Measurements from ENCODE around the gene SZT2.
A peak's percentile ranks its signal among the peaks of the same experiment; 100 is the strongest.
"Not testable (repeated sequence)": the region's sequence is repeated elsewhere in the genome, so short reads cannot be mapped to it uniquely, and the experiment has no call there.

SZT2 gene

GRCh38 chr1:43458379-43458778 is 68.7 kb downstream of the SZT2 start:
- not testable (repeated sequence) for DNase-seq

GRCh38 chr1:43460988-43461693 is 71.4 kb downstream of the SZT2 start:
- peak; percentile 58 to 68 (median 65) for DNase-seq

GRCh38 chr1:43463479-43463878 is 73.8 kb downstream of the SZT2 start:
- DNase-seq: no peak

- DNase-seq: no peak
These were observed 75.2 kb downstream of the SZT2 start for GRCh38 chr1:43464681-43465504.

GRCh38 chr1:43465505-43466067 is 75.9 kb downstream of the SZT2 start:
- DNase-seq: no peak

- peak; percentile 21 to 46 (median 24) for DNase-seq
These were observed 76.7 kb downstream of the SZT2 start for GRCh38 chr1:43466403-43466802.

- DNase-seq: no peak
These were observed 78.7 kb downstream of the SZT2 start for GRCh38 chr1:43468414-43468813.

GRCh38 chr1:43469932-43470331 is 80.2 kb downstream of the SZT2 start:
- peak in 1 of 3 donors; percentile 39 for DNase-seq

GRCh38 chr1:43472087-43472462 is 82.4 kb downstream of the SZT2 start:
- no peak for DNase-seq

- DNase-seq: peak; percentile 28 to 35 (median 29)
These were observed 82.9 kb downstream of the SZT2 start for GRCh38 chr1:43472463-43473151.

GRCh38 chr1:43473463-43473862 is 83.8 kb downstream of the SZT2 start:
- DNase-seq: no peak

- DNase-seq: peak; percentile 23 to 45 (median 41)
These were observed 86.1 kb downstream of the SZT2 start for GRCh38 chr1:43475611-43476401.

- DNase-seq: no peak
These were observed 88.0 kb downstream of the SZT2 start for GRCh38 chr1:43477716-43478115.

- DNase-seq: no peak
These were observed 89.7 kb downstream of the SZT2 start for GRCh38 chr1:43479414-43479813.

- DNase-seq: no peak
These were observed 91.8 kb downstream of the SZT2 start for GRCh38 chr1:43481491-43481890.

- no peak for DNase-seq
These were observed 92.5 kb downstream of the SZT2 start for GRCh38 chr1:43482215-43482614.

GRCh38 chr1:43484367-43484766 is 94.7 kb downstream of the SZT2 start:
- DNase-seq: no peak

- no peak for DNase-seq
These were observed 98.5 kb downstream of the SZT2 start for GRCh38 chr1:43488165-43488564.

- DNase-seq: no peak
These were observed 101.4 kb downstream of the SZT2 start for GRCh38 chr1:43491061-43491460.

GRCh38 chr1:43492826-43493225 is 103.1 kb downstream of the SZT2 start:
- no peak for DNase-seq

- DNase-seq: no peak
These were observed 104.2 kb downstream of the SZT2 start for GRCh38 chr1:43493661-43494450.

GRCh38 chr1:43495204-43495603 is 105.5 kb downstream of the SZT2 start:
- no peak for DNase-seq
